SK-N-SH (cell line): ENCODE results near the gene CNTN2. TPM values are rescaled to one million over a fixed set of nuclear protein-coding genes. Genes with fewer than 3 reads are reported as not detected.

Experiments
- CTCF ChIA-PET: fragments of 300-600, 350-600 bp; formaldehyde crosslinking; extraction: SDS; loops from one replicate; lab custom pipeline; 2021; lab: Yijun Ruan, JAX
- POLR2A ChIA-PET: fragments of 350-600 bp; sonication (Branson Sonifier 250); formaldehyde crosslinking; extraction: SDS; loops from one replicate; lab custom pipeline; 2020; ENCODE audit warnings: antibody characterized with exemption, inconsistent platforms; lab: Yijun Ruan, JAX
- DNase-seq: peaks from one replicate; pipeline ENCODE4 v3.0.0; 2012
- H2AFZ ChIP-seq: fragments of 200-600 bp; sonication (generic); 2 replicates; pipeline ENCODE4 v1.8.1; 2016; ENCODE audit warnings: antibody characterized with exemption, mild to moderate bottlenecking, low read depth
- H3F3A ChIP-seq: fragments of 200-600 bp; sonication (generic); replicated peaks from 2 replicates; pipeline ENCODE3; 2016; ENCODE audit warnings: antibody characterized with exemption, mild to moderate bottlenecking; ENCODE audit not compliant: insufficient read depth
- H3K27ac ChIP-seq, 2 experiments: fragments of 200-500 bp in 1 of 2; fragments of 200-600 bp in 1 of 2; sonication (Bioruptor generic) in 1 of 2; sonication (generic), shearing (Covaris generic) in 1 of 2; 2 replicates each; pipeline versions ENCODE4 v1.5.1 to v1.6.1; 2014 to 2016; ENCODE audit warnings: low read depth in 2 of 2, inconsistent platforms in 1 of 2, low read length in 1 of 2, mild to moderate bottlenecking in 1 of 2, mixed read lengths in 1 of 2
- H3K27me3 ChIP-seq: fragments of 200-600 bp; sonication (generic), shearing (Covaris generic); 2 replicates; pipeline ENCODE4 v1.6.1; 2016; ENCODE audit warnings: mixed run types; ENCODE audit not compliant: insufficient read depth
- H3K36me3 ChIP-seq, 2 experiments: fragments of 200-500 bp in 1 of 2; fragments of 200-600 bp in 1 of 2; sonication (Bioruptor generic) in 1 of 2; sonication (generic) in 1 of 2; replicated peaks in 1 of 2; 2 replicates each; pipeline versions ENCODE3 to v1.5.1; 2014 to 2016; ENCODE audit warnings: low read length in 1 of 2, mild to moderate bottlenecking in 1 of 2; ENCODE audit not compliant: insufficient read depth in 2 of 2, control insufficient read depth in 1 of 2
- H3K4me1 ChIP-seq, 2 experiments: fragments of 200-500 bp in 1 of 2; fragments of 200-600 bp in 1 of 2; sonication (Bioruptor generic) in 1 of 2; sonication (generic), shearing (Covaris generic) in 1 of 2; 2 replicates each; pipeline versions ENCODE4 v1.5.1 to v1.6.1; 2014 to 2016; ENCODE audit warnings: low read depth in 1 of 2, low read length in 1 of 2, mixed run types in 1 of 2; ENCODE audit not compliant: insufficient read depth in 2 of 2, control insufficient read depth in 1 of 2
- H3K4me2 ChIP-seq: fragments of 200-600 bp; sonication (generic), shearing (Covaris generic); 2 replicates; pipeline ENCODE4 v1.6.1; 2017; ENCODE audit warnings: mixed run types
- H3K4me3 ChIP-seq, 2 experiments: fragments of 200-500 bp in 1 of 2; fragments of 200-600 bp in 1 of 2; sonication (Bioruptor generic) in 1 of 2; sonication (generic), shearing (Covaris generic) in 1 of 2; 2 replicates each; pipeline versions ENCODE4 v1.5.1 to v1.8.1; 2014 to 2016; ENCODE audit warnings: low read depth in 2 of 2, inconsistent platforms in 1 of 2, low read length in 1 of 2, mild to moderate bottlenecking in 1 of 2, mixed read lengths in 1 of 2, moderate library complexity in 1 of 2
- H3K79me2 ChIP-seq: fragments of 200-600 bp; sonication (generic); 2 replicates; pipeline ENCODE4 v1.8.1; 2017; ENCODE audit warnings: mild to moderate bottlenecking; ENCODE audit not compliant: insufficient read depth
- H3K9ac ChIP-seq: fragments of 200-600 bp; sonication (generic); 2 replicates; pipeline ENCODE4 v1.6.1; 2017; ENCODE audit warnings: mixed run types
- H3K9me2 ChIP-seq: fragments of 200-600 bp; sonication (generic); 2 replicates; pipeline ENCODE4 v1.6.1; 2017; ENCODE audit warnings: mixed run types
- H3K9me3 ChIP-seq: fragments of 200-600 bp; sonication (generic); 2 replicates; pipeline ENCODE4 v1.6.1; 2017; ENCODE audit warnings: mixed run types, mild to moderate bottlenecking, moderate library complexity
- H4K20me1 ChIP-seq: fragments of 200-600 bp; sonication (generic); 2 replicates; pipeline ENCODE4 v1.6.1; 2017; ENCODE audit warnings: mild to moderate bottlenecking, mixed run types; ENCODE audit not compliant: insufficient read depth
- CHD2 ChIP-seq: fragments of 150-350 bp; IDR thresholded peaks from 2 replicates; pipeline ENCODE4 v1.6.1; 2018; ENCODE audit warnings: low read length; ENCODE audit not compliant: partially characterized antibody
- EP300 ChIP-seq, 2 experiments: IDR thresholded peaks; 2 replicates each; pipeline versions ENCODE4 v1.4.0 to v1.6.1; 2012; ENCODE audit warnings: borderline replicate concordance in 1 of 2, low read depth in 1 of 2, low read length in 1 of 2
- EZH2phosphoT487 ChIP-seq: fragments of 200-600 bp; sonication (generic); IDR thresholded peaks from 2 replicates; pipeline ENCODE4 v1.6.1; 2017; ENCODE audit warnings: low read depth, mixed run types, mild to moderate bottlenecking, antibody characterized with exemption, moderate library complexity, borderline replicate concordance
- FOSL2 ChIP-seq: IDR thresholded peaks from 2 replicates; pipeline ENCODE4 v1.4.0; 2012; ENCODE audit warnings: low read depth, mild to moderate bottlenecking, moderate library complexity, borderline replicate concordance
- FOXJ3 ChIP-seq: sonication (generic); formaldehyde crosslinking; IDR thresholded peaks from 2 replicates; pipeline ENCODE4 v1.5.1; 2020; ENCODE audit warnings: mild to moderate bottlenecking, missing genetic modification reagents
- GATA2 ChIP-seq: sonication (generic); formaldehyde crosslinking; IDR thresholded peaks from 2 replicates; pipeline ENCODE4 v1.5.0; 2020; ENCODE audit warnings: mild to moderate bottlenecking, missing genetic modification reagents
- JUND ChIP-seq: IDR thresholded peaks from 2 replicates; pipeline ENCODE4 v1.4.0; 2012
- MAX ChIP-seq: IDR thresholded peaks from 2 replicates; pipeline ENCODE4 v1.4.0; 2012; ENCODE audit warnings: low read depth
- MEF2A ChIP-seq: IDR thresholded peaks from 2 replicates; pipeline ENCODE4 v1.4.0; 2012; ENCODE audit warnings: low read depth, borderline replicate concordance
- NFIC ChIP-seq: IDR thresholded peaks from 2 replicates; pipeline ENCODE4 v1.4.0; 2012; ENCODE audit warnings: borderline replicate concordance
- NRF1 ChIP-seq: IDR thresholded peaks from 2 replicates; pipeline ENCODE4 v1.6.1; 2012; ENCODE audit warnings: low read depth, mild to moderate bottlenecking, low read length
- POLR2AphosphoS5 ChIP-seq: IDR thresholded peaks from 2 replicates; pipeline ENCODE4 v1.6.1; 2012; ENCODE audit warnings: low read depth, low read length
- RAD21 ChIP-seq: IDR thresholded peaks from 2 replicates; pipeline ENCODE4 v1.6.1; 2012; ENCODE audit warnings: mild to moderate bottlenecking, low read length
- RCOR1 ChIP-seq: fragments of 150-350 bp; IDR thresholded peaks from 2 replicates; pipeline ENCODE4 v1.6.1; 2017; ENCODE audit warnings: antibody characterized with exemption, low read length
- RXRA ChIP-seq: IDR thresholded peaks from 2 replicates; pipeline ENCODE4 v1.4.0; 2012; ENCODE audit warnings: low read depth, mild to moderate bottlenecking, borderline replicate concordance
- SMC3 ChIP-seq: IDR thresholded peaks from 2 replicates; pipeline ENCODE4 v1.6.1; 2012; ENCODE audit warnings: low read depth, low read length, improper control_type of control experiment
- USF2 ChIP-seq: fragments of 150-350 bp; IDR thresholded peaks from 2 replicates; pipeline ENCODE4 v1.6.1; 2017; ENCODE audit warnings: antibody characterized with exemption, low read length, low read depth, borderline replicate concordance
- YY1 ChIP-seq: IDR thresholded peaks from 2 replicates; pipeline ENCODE4 v1.4.0; 2012; ENCODE audit warnings: low read depth, mild to moderate bottlenecking
- ZBTB33 ChIP-seq: IDR thresholded peaks from 2 replicates; pipeline ENCODE4 v1.4.0; 2012; ENCODE audit warnings: low read depth, borderline replicate concordance
- WGBS: methylation state at CpG from one replicate; pipeline ENCODE4 v1.1.6; 2017; ENCODE audit warnings: low lambda C conversion rate; 5-methylcytosine and 5-hydroxymethylcytosine counted together
- polyA plus RNA-seq, 3 experiments: library from polyadenylated mRNA; depleted of rRNA; stranded (reverse); fragments of >200 nt; gene quantifications; 2 replicates each; pipeline ENCODE4 v1.2.3, GENCODE V29; 2012
- TF ChIP-seq, protein P1 (sequence below): IDR thresholded peaks from 2 replicates; pipeline ENCODE4 v1.6.1; 2012; ENCODE audit warnings: mild to moderate bottlenecking, low read depth, low read length, moderate library complexity

Gene CNTN2
- polyA plus RNA-seq, 1 of the 3 experiments (the other 2 are of a cell fraction), result 0.02 TPM

DNA sequence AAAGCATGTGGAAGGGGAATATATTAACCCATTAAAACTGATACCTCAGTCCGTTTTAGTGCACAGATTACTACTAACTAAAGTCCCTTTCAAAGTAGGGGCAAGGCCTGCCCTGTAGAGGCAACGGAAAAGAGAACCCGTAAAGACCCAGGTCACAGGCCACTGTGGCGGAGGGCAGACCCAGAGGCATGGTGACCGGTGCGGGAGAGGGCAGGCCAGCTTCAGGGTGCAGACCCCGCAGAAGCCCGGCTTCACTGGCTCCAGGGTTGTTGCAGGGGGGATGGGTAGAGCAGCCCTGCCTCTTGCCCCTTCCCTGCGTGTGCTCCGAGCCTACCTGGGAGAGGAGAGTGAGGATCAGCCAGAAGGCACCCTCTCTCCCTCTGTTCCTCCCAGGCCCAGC is 17.7 kb downstream of the CNTN2 start:
- no peaks in the 10 kb centered on the region for H3K27me3 ChIP-seq
- CTCF ChIA-PET, result interaction anchor here (0.6 to 18.8 kb wide), 35 partner anchors 9 to 308 kb away, joined by 3 to 756 read pairs (median 14); partner anchors contain the start of genes CNTN2, RBBP5 and TMEM81
- H3K9ac ChIP-seq, result no peak overlapping the region
- H3K27ac ChIP-seq, result no peak overlapping the region
- no peaks in the 10 kb centered on the region for H3K9me2 ChIP-seq
- H3K9me3 ChIP-seq, result no peaks in the 10 kb centered on the region
- H3F3A ChIP-seq, result no peaks in the 10 kb centered on the region
- H3K36me3 ChIP-seq, result no peaks in the 10 kb centered on the region
- H4K20me1 ChIP-seq, result no peaks in the 10 kb centered on the region
- H3K79me2 ChIP-seq, result no peaks in the 10 kb centered on the region
- no peak overlapping the region for H2AFZ ChIP-seq
- H3K4me3 ChIP-seq, result no peak overlapping the region
- POLR2A ChIA-PET, result no interaction called here
- WGBS, result 74% methylated on average over 6 of the region's 10 CpGs
- H3K4me1 ChIP-seq, result peaks cover 0 to 5% of the 10 kb centered on the region in 2 experiments; a peak in 1 of 4 replicates
- no peak overlapping the region for H3K4me2 ChIP-seq
- TF ChIP-seq RAD21 (no peak), POLR2AphosphoS5 (no peak), GATA2 (no peak), RXRA (no peak), SMC3 (no peak), MEF2A (no peak), NFIC (no peak), ZBTB33 (no peak), FOSL2 (no peak), MAX (no peak), NRF1 (no peak), YY1 (no peak), USF2 (no peak), CHD2 (no peak), EP300 (IDR thresholded peaks at IDR 0.05; ENCODE audit: borderline replicate concordance in 1 of 2, low read depth in 1 of 2, low read length in 1 of 2) (no peak), JUND (no peak), EZH2phosphoT487 (no peak), FOXJ3 (CRISPR knock-in tag) (no peak), RCOR1 (no peak)
- TF ChIP-seq, protein P1, sequence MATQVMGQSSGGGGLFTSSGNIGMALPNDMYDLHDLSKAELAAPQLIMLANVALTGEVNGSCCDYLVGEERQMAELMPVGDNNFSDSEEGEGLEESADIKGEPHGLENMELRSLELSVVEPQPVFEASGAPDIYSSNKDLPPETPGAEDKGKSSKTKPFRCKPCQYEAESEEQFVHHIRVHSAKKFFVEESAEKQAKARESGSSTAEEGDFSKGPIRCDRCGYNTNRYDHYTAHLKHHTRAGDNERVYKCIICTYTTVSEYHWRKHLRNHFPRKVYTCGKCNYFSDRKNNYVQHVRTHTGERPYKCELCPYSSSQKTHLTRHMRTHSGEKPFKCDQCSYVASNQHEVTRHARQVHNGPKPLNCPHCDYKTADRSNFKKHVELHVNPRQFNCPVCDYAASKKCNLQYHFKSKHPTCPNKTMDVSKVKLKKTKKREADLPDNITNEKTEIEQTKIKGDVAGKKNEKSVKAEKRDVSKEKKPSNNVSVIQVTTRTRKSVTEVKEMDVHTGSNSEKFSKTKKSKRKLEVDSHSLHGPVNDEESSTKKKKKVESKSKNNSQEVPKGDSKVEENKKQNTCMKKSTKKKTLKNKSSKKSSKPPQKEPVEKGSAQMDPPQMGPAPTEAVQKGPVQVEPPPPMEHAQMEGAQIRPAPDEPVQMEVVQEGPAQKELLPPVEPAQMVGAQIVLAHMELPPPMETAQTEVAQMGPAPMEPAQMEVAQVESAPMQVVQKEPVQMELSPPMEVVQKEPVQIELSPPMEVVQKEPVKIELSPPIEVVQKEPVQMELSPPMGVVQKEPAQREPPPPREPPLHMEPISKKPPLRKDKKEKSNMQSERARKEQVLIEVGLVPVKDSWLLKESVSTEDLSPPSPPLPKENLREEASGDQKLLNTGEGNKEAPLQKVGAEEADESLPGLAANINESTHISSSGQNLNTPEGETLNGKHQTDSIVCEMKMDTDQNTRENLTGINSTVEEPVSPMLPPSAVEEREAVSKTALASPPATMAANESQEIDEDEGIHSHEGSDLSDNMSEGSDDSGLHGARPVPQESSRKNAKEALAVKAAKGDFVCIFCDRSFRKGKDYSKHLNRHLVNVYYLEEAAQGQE, result no peak
- no peak for DNase-seq
